HG03558 (cell line): ENCODE results near the gene MAPRE3.
"Not testable (repeated sequence)": the region's sequence is repeated elsewhere in the genome, so short reads cannot be mapped to it uniquely, and the experiment has no call there.

Source experiments
- ATAC-seq: cut with Tn5 transposase; IDR thresholded peaks from one replicate; pipeline ENCODE4 v1.9.1; 2021; ENCODE audit warnings: moderate number of reproducible peaks; ENCODE audit not compliant: unreplicated experiment; ENCODE audit errors: extremely low read depth

The MAPRE3 gene

DNA sequence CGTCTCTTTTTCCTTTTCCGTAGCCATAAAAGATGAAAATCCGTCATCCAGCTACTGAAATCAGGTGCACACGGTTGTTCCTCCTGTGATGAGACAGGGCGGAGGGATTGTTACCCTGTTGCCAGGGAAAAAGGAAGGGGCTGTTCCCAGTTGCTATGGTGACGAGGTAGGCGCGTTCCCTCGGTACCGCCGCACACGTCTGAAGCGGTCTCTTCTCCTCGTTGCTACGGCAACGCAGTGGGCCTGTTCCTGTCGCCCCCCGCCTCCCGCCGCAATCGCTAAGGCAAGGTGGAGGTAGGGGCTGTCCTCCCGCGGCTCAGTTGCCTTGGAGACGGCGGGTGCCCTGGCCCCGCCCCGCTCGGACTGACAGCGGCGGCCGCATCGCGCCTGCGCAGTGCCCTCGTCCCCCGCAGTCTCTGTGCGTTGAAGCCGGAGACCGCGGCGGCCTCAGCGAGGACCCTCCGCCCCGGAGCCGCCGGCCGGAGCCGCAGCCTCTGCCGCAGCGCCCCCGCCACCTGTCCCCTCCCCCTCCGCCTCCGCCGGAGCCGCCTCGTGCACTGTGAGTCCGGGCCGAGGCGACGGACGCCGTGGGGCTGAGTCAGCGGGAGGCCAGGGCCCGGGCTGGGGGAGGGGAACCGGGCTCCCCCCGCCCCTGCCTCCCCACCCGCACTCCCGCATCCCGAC is at the start of gene MAPRE3:
MAPRE3 (plus strand) TSS at position 394 of the 684 bp plus-strand sequence. CDS start 51,582 bp downstream, outside the sequence.
- ATAC-seq, result peak; percentile 73

DNA sequence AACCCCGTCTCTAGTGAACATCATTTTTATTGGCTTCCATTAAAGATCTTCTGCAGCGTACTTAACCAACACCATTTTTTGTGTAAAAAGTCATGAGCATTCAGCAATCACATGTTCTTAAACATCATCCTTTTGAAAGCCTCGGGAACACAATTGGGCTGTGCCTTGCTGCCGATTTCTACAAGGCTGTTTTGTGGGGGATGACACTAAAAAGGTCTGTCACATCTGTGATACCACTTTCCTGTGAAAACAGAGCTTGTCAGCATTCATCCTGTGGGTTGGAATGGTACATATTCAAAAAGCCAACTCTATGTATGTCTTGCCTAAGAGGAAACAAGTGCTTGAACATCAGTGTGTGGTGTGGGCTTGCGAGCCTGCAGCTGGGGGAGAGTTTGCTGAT is 49.1 kb upstream of the MAPRE3 start:
- no peak for ATAC-seq

DNA sequence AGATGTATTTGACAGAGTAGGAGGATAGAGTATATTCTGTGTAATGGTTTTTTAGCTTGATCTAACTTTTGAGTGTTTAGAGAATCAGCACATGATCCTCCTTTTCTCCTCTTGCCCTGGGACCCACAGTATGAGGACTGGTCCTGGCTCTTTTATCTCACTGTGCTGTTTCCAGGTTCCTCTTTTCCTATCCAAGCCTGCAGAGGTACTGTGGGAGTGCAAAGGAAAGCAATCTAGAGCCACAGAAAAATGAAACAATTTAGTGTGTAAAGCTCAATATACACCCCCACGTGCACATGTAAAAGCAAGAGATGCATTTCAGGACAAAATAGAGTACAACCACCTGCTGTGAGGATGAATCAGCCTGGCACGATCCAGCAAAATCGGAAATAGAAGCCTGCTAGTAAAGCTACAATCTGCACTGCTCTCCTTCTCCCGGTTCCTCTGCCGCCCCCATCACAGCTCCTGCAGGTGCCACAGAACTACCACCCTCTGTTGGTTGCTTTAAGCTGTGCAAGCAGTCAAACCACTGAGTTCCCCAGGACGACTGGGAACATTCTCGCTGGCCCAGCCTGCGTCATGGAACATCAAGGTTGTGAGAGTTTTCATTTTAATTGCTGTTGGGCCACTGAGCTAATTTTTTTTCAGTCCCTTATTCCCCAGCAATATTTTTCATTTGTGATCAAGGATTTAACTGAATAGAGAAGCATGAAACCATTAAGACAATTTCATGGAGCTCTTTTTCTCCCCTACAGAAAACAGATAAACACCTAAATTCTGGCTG is 47.8 kb upstream of the MAPRE3 start:
- ATAC-seq, result no peak

DNA sequence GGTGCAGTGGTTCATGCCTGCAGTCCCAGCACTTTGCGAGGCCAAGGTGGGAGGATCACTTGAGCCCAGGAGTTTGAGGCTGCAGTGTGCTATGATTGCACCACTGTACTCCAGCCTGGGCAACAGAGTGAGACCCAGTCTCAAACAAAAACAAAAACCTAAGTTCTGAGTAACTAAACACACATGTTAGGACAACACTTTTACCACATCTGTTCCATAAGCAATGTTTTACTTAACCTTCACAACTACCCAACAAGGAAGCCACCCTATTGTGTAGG is 47.3 kb upstream of the MAPRE3 start:
- not testable (repeated sequence) for ATAC-seq

DNA sequence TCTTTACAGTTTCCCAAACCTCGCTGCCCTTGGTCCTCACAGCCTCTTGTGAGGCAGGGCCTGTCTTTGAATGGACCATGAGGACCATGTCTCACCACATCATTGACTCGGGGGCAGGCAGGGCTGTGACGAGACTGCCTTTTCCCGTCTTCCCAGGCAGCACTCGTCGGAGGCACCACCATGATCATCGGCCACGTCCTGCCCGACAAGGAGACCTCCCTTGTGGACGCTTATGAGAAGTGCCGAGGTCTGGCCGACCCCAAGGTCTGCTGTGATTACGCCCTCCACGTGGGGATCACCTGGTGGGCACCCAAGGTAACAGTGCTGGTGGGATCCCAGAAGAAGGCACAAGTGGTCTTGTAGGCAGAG is 45.7 kb upstream of the MAPRE3 start:
- no peak for ATAC-seq

DNA sequence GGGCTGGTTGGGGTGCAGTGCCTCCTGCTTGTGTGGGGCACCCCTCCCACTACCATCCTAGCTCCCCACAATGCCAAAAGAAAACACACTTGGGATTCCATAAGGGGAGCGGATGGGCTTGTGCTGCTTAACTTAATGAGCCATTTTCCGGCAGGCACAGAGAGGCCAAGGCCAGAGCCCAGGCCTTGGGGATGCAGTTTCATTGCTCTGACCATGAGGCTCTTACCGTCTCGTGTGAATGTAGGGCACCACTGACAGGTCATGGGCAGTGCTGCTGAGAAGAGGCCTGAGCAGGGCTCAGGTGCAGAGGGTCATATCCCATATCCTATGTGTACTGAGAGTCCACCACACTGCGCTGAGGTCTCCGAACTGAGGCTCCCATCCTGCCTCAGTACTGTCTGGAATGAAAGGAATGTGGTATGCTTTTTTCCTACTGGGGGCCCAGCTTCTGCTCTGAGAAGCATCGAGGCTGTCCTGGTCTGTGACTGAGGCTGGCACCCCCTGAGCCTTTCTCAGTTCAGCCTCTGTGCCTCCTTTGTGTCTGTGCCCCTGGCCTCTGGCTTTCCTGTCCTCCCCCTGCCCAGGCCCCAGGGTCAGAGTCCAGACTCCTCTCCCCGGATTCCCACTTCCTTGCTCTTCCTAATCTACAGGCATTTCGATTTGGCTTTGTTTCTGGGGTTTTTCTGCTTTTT is 45.2 kb upstream of the MAPRE3 start:
- no peak for ATAC-seq

DNA sequence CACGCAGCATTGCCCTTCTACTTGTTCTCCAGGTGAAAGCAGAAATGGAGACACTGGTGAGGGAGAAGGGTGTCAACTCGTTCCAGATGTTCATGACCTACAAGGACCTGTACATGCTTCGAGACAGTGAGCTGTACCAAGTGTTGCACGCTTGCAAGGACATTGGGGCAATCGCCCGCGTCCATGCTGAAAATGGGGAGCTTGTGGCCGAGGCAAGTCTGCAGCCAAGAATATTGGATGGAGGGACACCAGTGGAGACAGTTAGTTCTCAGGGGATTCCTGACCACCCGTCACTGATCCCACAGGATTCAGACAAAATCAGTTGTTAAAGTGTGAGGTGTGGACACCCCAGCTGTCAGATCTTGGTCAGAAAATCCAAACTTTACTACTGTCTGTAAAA is 43.2 kb upstream of the MAPRE3 start:
- no peak for ATAC-seq

DNA sequence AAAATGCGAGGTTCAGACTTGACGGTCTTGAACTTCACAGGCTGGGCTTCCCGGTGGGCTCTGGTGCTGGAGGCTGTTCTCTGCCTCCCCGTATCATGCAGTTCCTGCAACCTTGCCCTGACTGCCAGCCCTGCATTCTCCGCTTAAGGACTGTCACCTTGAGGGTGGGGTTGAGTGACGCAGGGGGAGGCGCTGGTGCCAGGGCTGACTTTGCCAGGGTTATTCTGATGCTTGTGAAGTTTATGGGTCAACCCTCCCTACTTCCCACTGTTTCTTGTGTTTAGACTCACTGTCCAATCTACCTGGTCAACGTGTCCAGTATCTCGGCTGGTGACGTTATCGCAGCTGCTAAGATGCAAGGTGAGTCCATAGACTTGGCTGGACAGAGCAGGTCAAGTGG is 37.5 kb upstream of the MAPRE3 start:
- ATAC-seq, result no peak

DNA sequence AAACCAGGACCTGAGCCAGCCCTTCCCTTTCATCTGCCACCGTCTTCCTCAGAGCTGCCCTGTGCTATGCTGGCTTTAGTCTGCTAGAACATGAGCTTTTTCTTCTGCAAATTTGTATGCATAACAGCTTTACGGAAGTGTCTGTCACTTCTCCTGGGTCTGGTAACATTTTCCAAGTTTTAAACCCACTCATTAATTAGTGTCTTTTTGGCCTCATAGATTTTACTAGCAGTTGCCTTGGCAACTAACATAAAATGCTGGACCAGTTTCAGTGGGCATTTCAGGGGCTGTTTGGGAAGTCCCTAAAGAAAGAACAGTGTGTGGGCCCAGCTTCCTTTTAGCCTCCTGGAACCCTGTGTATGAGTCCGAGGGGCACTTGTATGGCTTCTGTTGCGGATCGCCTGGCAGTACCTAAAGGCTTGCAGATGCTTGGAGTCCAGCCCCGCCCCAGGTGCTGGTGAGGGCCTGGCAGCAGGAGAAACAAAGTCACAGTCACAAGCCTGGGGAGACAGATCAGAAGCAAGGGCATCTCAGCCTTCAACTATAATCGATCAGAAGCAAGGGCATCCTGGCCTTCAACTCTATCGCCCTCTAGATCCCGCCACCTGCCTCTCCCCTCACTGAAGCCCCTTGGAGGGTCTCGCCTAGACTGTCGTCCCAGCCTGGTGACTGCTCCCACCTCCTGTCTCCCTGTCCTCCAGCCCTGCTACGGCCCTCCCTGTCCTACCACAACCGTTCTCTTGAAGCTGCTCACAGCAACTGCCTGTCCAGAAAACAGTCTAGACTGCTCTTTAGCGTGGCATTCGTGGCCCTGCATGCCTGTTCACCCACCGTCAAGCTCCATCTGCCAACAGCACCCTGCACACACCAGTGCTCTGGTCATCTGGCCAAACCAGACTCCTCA is 36.8 kb upstream of the MAPRE3 start:
- ATAC-seq, result no peak

DNA sequence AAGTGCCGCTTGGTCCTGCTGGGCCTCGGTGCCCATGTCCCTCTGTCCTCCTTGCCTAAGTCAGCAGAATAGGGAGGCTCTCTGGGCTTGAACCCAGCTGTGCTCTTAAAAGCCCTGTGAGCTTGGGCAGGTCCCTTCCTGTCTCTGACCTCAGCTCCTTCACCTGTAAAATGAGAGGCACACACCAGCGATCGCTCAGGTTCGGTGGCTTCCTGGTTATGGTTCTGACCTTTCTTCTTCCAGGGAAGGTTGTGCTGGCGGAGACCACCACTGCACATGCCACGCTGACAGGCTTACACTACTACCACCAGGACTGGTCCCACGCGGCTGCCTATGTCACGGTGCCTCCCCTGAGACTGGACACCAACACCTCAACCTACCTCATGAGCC is 36.1 kb upstream of the MAPRE3 start:
- no peak for ATAC-seq

DNA sequence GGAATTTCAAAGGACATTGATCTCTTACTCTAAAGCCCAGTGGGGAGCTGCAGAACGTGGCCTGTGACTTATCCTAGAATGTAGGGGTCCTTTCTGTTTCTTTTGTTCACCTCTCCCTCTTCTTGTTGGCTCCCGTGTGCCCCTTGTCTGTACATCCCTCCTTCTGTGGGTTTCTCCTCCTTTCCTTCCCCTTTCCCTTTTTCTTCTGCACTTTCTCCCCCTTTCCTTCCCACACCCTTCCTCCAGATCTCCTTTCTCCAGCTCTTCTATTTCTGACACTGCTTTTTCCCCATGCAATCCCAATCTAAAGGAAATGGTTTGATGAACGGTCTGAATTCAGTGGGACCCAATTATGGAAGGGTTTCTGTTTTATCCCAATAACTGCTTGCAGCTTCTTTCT is 35.5 kb upstream of the MAPRE3 start:
- ATAC-seq, result no peak

DNA sequence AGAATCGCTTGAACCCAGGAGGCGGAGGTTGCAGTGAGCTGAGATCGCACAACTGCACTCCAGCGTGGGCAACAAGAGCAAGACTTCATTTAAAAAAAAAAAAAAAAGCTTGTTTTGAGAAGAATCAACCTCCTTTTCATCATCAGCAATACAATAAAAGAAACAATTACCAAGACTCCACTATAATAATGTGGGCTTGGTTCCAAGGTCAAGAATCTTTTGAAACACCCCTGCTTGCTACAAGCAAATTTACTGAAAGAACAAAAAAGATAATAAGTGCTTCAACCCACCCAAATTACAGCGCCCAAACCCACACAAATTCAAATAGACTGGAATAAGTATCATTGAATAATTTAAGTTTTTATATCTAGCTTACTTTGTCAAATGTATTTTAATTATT is 33.6 kb upstream of the MAPRE3 start:
- ATAC-seq, result no peak

DNA sequence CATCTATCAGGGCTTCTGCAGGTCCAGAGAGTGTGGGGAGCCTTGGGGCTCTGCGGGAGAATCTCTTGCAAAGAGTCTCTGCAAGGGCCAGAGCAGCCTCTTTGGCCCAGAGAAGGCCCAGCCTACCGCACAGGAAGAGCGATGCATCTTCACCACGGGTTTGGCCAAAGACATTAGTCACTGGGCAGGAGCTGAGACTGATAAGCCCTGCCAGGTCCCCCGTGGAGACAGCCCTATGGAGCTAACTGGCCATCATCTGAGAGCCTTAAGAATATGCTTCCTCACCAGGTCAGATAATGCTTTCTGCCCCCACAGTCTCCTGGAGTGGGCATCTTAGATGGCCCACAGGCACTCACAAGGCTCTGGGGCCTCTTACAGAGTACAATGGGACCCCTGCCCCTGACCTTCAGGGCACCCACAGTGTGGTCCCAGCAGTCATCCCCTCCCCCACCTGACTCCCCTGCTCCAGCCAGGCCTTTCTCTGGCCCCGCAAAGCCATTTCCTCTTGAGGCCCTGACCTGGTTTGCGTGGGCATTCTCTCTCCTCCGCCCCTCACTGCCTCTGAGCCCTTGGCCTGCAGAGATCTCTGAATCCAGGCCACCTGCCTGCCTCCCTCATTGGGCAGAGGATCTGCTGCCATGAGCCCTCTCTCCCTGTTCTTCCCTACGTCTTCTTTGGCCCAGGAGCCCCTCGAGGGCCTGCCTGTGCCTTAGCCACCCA is 31.9 kb upstream of the MAPRE3 start:
- no peak for ATAC-seq

DNA sequence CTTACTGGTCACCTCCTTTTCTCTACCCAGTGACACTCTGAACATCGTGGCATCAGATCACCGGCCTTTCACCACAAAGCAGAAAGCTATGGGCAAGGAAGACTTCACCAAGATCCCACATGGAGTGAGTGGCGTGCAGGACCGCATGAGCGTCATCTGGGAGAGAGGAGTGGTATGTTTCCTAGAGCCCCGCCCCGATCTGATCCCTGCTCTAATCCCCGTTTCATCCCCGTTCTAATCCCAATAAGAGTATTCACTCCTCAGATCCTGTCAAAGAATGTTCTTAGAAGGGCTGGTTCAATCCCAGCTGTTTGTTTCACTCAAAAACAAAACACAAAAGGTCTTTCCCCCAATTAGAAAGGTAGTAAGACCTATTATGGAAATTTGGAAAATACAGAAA is 30.4 kb upstream of the MAPRE3 start:
- no peak for ATAC-seq

DNA sequence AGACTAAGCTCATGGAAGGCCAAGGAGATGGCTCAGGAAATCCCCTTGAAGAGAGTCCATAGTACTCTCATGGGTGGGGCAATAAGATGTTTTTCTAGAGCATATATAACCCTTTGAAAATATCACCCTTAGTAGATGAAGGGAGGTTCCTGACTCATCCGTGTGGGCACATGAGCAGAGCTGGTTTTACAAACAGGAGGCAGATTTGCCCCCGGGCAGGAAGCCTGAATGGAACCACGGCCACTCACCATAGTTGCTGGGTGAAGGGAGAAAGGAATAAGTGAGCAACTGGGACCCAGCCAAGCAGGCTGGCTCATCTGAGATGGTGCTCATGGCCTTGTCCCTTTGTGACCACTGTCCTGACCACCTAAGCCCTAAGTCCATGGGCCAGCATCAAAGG is 29.0 kb upstream of the MAPRE3 start:
- ATAC-seq, result no peak

DNA sequence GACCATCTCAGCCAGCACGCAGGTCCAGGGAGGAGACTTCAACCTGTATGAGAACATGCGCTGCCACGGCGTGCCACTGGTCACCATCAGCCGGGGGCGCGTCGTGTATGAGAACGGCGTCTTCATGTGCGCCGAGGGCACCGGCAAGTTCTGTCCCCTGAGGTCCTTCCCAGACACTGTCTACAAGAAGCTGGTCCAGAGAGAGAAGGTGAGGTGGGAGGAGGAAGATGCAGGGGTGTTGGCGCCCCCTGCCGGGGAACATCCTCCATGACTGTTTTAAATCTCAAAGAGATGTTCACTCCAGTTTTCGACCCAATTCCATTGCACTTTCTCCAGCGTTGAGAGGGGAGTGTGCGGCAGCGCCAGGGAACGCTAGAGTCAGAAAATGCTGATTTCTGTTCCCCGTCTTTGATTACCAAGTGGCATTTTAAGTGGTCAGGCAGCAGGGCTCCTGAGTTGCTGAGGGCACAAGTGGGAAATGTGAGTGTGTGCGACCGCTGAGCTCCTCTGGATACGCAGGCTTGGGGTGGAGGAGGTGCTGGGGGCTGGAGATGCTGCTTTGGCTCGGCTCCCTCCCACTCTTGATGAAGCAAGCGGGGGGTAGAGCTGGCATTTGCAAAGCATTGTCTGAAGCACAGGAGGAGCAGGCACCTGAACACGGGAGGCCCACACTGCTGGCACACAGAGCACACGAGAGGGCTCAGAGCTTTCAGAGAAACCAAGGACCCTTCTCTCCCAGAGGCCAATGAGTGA is 27.7 kb upstream of the MAPRE3 start:
- ATAC-seq, result no peak

DNA sequence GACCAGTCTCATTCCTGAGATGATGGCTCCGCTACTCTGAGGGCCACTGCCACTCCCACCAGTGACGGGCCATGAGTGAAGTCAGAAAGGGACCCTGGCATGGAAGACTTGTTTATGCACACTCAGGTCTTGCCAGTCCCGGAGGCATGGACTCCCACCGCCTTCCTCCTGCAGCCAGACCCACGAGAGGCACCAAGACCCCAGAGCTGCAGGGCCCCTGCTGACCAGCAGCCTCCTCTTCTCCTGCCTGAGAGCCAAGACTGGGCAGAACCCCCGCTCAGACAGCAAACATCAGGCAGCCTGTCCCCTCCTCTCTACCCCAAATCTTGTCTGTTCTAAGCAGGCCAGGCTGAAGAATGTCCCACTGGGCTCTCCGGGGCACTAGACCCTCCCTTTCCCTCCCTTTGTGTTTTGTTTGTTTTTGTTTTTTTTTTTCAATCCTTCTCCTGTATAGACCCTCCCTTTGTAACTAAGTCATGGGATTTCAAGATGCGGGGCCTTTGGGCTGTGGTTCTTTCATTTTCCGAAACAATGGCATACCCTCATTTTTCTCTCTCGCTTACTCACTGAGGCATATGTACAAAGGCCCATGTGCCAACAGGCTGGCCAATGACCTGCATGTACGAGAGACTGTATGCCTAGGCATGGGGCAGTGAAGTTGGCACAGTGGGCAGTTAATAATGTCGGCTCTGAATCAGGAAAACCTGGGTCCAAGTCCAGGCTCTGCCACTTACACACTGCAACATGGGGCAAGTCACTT is 24.3 kb upstream of the MAPRE3 start:
- no peak for ATAC-seq
